ENCODE measurements around the gene EXOSC1.

EXOSC1 gene

GRCh38 chr10:97485647-97486281 is 40.0 kb upstream of the EXOSC1 start:
- H3K4me2 ChIP-seq (ENCODE audit: low read length) = no peak overlapping the region
- TF ChIP-seq CTCF (IDR thresholded peaks at IDR 0.05; ENCODE audit: low read depth, low read length) (no peak), EZH2phosphoT487 (IDR thresholded peaks at IDR 0.05; ENCODE audit: low read depth) (no peak)
- H3K4me1 ChIP-seq (ENCODE audit: low read length) = no peaks in the 10 kb centered on the region
- no peak overlapping the region for H3K27ac ChIP-seq (ENCODE audit: low read length)
- H3K9me3 ChIP-seq (ENCODE audit: insufficient read depth, low read length) = no peaks in the 10 kb centered on the region
- peaks cover 47% of the 10 kb centered on the region for H3K79me2 ChIP-seq (ENCODE audit: low read length)
- H4K20me1 ChIP-seq (ENCODE audit: insufficient read depth, low read length) = peaks cover 6% of the 10 kb centered on the region; the same call in 1 of the 2 replicates
- H3K4me3 ChIP-seq (ENCODE audit: low read length) = no peak overlapping the region
- peaks cover under 1% of the 10 kb centered on the region for H3K36me3 ChIP-seq (replicated peaks; ENCODE audit: low read depth, low read length)
- no peaks in the 10 kb centered on the region for H3K27me3 ChIP-seq (ENCODE audit: low read depth, low read length)
- no peak overlapping the region for H3K9ac ChIP-seq (ENCODE audit: low read length)
- H2AFZ ChIP-seq (ENCODE audit: low read depth, low read length) = no peak overlapping the region

- no peaks in the 10 kb centered on the region for H3K9me3 ChIP-seq (ENCODE audit: insufficient read depth, low read length)
- H3K36me3 ChIP-seq (replicated peaks; ENCODE audit: low read depth, low read length) = peaks cover 3% of the 10 kb centered on the region
- H3K9ac ChIP-seq (ENCODE audit: low read length) = no peak overlapping the region
- TF ChIP-seq CTCF (IDR thresholded peaks at IDR 0.05; ENCODE audit: low read depth, low read length) = no peak
- TF ChIP-seq EZH2phosphoT487 (IDR thresholded peaks at IDR 0.05; ENCODE audit: low read depth) = no peak
- H4K20me1 ChIP-seq (ENCODE audit: insufficient read depth, low read length) = no peaks in the 10 kb centered on the region
- no peak overlapping the region for H2AFZ ChIP-seq (ENCODE audit: low read depth, low read length)
- no peak overlapping the region for H3K4me3 ChIP-seq (ENCODE audit: low read length)
- H3K27ac ChIP-seq (ENCODE audit: low read length) = no peak overlapping the region
- H3K27me3 ChIP-seq (ENCODE audit: low read depth, low read length) = no peaks in the 10 kb centered on the region
- H3K79me2 ChIP-seq (ENCODE audit: low read length) = peaks cover 28% of the 10 kb centered on the region
- no peaks in the 10 kb centered on the region for H3K4me1 ChIP-seq (ENCODE audit: low read length)
- H3K4me2 ChIP-seq (ENCODE audit: low read length) = no peak overlapping the region
Observed at GRCh38 chr10:97483921-97484320, 38.1 kb upstream of the EXOSC1 start.

GRCh38 chr10:97483506-97483905 is 37.7 kb upstream of the EXOSC1 start:
- Histone ChIP-seq H3K4me1 (ENCODE audit: low read length) (peaks cover 1% of the 10 kb centered on the region; the same call in 1 of the 2 replicates), H3K4me2 (ENCODE audit: low read length) (no peak overlapping the region), H3K4me3 (ENCODE audit: low read length) (no peak overlapping the region), H3K36me3 (replicated peaks; ENCODE audit: low read depth, low read length) (peaks cover 3% of the 10 kb centered on the region), H3K9me3 (ENCODE audit: insufficient read depth, low read length) (no peaks in the 10 kb centered on the region), H3K9ac (ENCODE audit: low read length) (no peak overlapping the region), H3K79me2 (ENCODE audit: low read length) (peaks cover 24% of the 10 kb centered on the region), H3K27me3 (ENCODE audit: low read depth, low read length) (no peaks in the 10 kb centered on the region), H3K27ac (ENCODE audit: low read length) (no peak overlapping the region), H4K20me1 (ENCODE audit: insufficient read depth, low read length) (no peaks in the 10 kb centered on the region), H2AFZ (ENCODE audit: low read depth, low read length) (no peak overlapping the region)
- TF ChIP-seq EZH2phosphoT487 (IDR thresholded peaks at IDR 0.05; ENCODE audit: low read depth) (no peak), CTCF (IDR thresholded peaks at IDR 0.05; ENCODE audit: low read depth, low read length) (no peak)

GRCh38 chr10:97482381-97482780 is 36.6 kb upstream of the EXOSC1 start:
- Histone ChIP-seq H3K36me3 (replicated peaks; ENCODE audit: low read depth, low read length) (peaks cover 7% of the 10 kb centered on the region), H3K27me3 (ENCODE audit: low read depth, low read length) (no peaks in the 10 kb centered on the region), H3K9ac (ENCODE audit: low read length) (no peak overlapping the region), H2AFZ (ENCODE audit: low read depth, low read length) (no peak overlapping the region), H3K27ac (ENCODE audit: low read length) (no peak overlapping the region), H3K4me3 (ENCODE audit: low read length) (no peak overlapping the region), H3K4me1 (ENCODE audit: low read length) (peaks cover 12% of the 10 kb centered on the region), H3K4me2 (ENCODE audit: low read length) (no peak overlapping the region), H4K20me1 (ENCODE audit: insufficient read depth, low read length) (no peaks in the 10 kb centered on the region), H3K79me2 (ENCODE audit: low read length) (peaks cover 13% of the 10 kb centered on the region), H3K9me3 (ENCODE audit: insufficient read depth, low read length) (no peaks in the 10 kb centered on the region)
- TF ChIP-seq EZH2phosphoT487 (IDR thresholded peaks at IDR 0.05; ENCODE audit: low read depth) (no peak), CTCF (IDR thresholded peaks at IDR 0.05; ENCODE audit: low read depth, low read length) (no peak)
